Measurements from ENCODE around the gene NPLOC4. TPM values are rescaled to one million over a fixed set of nuclear protein-coding genes. Genes with fewer than 3 reads are reported as not detected.

Gene NPLOC4
- total and polyA plus RNA-seq, 2 of the 13 experiments (the other 11 are each of a cell fraction or from before 2014, with no cell fraction given), result 57.0 to 97.0 TPM

- TF ChIP-seq ZBTB14 (CRISPR knock-in tag; IDR thresholded peaks at IDR 0.05) (peak; percentile 48; the same call in 1 of the 2 replicates), GABPB1 (CRISPR knock-in tag; IDR thresholded peaks at IDR 0.05) (no peak), KAT2B (IDR thresholded peaks at IDR 0.05; ENCODE audit: borderline replicate concordance, low read depth, low read length) (no peak), TAF15 (IDR thresholded peaks at IDR 0.05; ENCODE audit: low read depth, low read length, poor library complexity, severe bottlenecking) (no peak), NR0B2 (CRISPR knock-in tag; IDR thresholded peaks at IDR 0.05) (no peak), ZNF800 (CRISPR knock-in tag; IDR thresholded peaks at IDR 0.05) (peak; percentile 78; the same call in 1 of the 2 replicates), ZNF564 (CRISPR knock-in tag; IDR thresholded peaks at IDR 0.05) (0 out of 2 replicates have a peak, but pooled peaks have one; percentile 0), SAP130 (CRISPR knock-in tag; IDR thresholded peaks at IDR 0.05; ENCODE audit: low read depth) (no peak), HNRNPK (IDR thresholded peaks at IDR 0.05; ENCODE audit: low read depth, low read length, poor library complexity, severe bottlenecking) (peak; percentile 51), NR2C2 (CRISPR knock-in tag; IDR thresholded peaks at IDR 0.05; ENCODE audit: borderline replicate concordance) (no peak), DNMT1 (CRISPR knock-in tag; IDR thresholded peaks at IDR 0.05) (0 out of 2 replicates have a peak, but pooled peaks have one; percentile 19), FLYWCH1 (CRISPR knock-in tag; IDR thresholded peaks at IDR 0.05) (no peak), NFKB2 (CRISPR knock-in tag; IDR thresholded peaks at IDR 0.05; ENCODE audit: borderline replicate concordance) (0 out of 2 replicates have a peak, but pooled peaks have one; percentile 53), KLF6 (CRISPR knock-in tag; IDR thresholded peaks at IDR 0.05) (no peak), MYC (CRISPR knock-in tag; IDR thresholded peaks at IDR 0.05; ENCODE audit: borderline replicate concordance) (no peak), REXO4 (CRISPR knock-in tag; IDR thresholded peaks at IDR 0.05; ENCODE audit: borderline replicate concordance) (no peak), ELF4 (CRISPR knock-in tag; IDR thresholded peaks at IDR 0.05; ENCODE audit: borderline replicate concordance) (no peak), ZNF768 (CRISPR knock-in tag; IDR thresholded peaks at IDR 0.05) (no peak)
- TF ChIP-seq, protein P1, sequence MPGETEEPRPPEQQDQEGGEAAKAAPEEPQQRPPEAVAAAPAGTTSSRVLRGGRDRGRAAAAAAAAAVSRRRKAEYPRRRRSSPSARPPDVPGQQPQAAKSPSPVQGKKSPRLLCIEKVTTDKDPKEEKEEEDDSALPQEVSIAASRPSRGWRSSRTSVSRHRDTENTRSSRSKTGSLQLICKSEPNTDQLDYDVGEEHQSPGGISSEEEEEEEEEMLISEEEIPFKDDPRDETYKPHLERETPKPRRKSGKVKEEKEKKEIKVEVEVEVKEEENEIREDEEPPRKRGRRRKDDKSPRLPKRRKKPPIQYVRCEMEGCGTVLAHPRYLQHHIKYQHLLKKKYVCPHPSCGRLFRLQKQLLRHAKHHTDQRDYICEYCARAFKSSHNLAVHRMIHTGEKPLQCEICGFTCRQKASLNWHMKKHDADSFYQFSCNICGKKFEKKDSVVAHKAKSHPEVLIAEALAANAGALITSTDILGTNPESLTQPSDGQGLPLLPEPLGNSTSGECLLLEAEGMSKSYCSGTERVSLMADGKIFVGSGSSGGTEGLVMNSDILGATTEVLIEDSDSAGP (CRISPR knock-in tag; IDR thresholded peaks at IDR 0.05; ENCODE audit: borderline replicate concordance), result no peak
Observed at GRCh38 chr17:81518785-81519283, 118.1 kb downstream of the NPLOC4 start (continued).

Data from HepG2 (cell line).